ENCODE results near the gene SSTR4. TPM values are rescaled to one million over a fixed set of nuclear protein-coding genes. Genes with fewer than 3 reads are reported as not detected.

The SSTR4 gene
- total RNA-seq, 6 donors from 2014 or later, result 0.30 TPM; not detected in 5

- no peaks in the 10 kb centered on the region for H3K9me3 ChIP-seq
- H3K4me3 ChIP-seq, result no peak overlapping the region
- no peak for ATAC-seq (ENCODE audit: low FRiP score in 2 of 2)
- H3K36me3 ChIP-seq, result no peaks in the 10 kb centered on the region
- no peak overlapping the region for H3K27ac ChIP-seq
- no peak for DNase-seq
- no peak for TF ChIP-seq POLR2AphosphoS5 (IDR thresholded peaks at IDR 0.05)
- H3K4me1 ChIP-seq, result peaks cover 0 to 14% (median 2%) of the 10 kb centered on the region in 4 donors
- WGBS, 2 donors, result 74 to 76% methylated on average over 1 of the region's 1 CpG
- no peaks in the 10 kb centered on the region for H3K27me3 ChIP-seq
Measured at GRCh38 chr20:23021541-23021940, 13.6 kb upstream of the SSTR4 start.

DNA sequence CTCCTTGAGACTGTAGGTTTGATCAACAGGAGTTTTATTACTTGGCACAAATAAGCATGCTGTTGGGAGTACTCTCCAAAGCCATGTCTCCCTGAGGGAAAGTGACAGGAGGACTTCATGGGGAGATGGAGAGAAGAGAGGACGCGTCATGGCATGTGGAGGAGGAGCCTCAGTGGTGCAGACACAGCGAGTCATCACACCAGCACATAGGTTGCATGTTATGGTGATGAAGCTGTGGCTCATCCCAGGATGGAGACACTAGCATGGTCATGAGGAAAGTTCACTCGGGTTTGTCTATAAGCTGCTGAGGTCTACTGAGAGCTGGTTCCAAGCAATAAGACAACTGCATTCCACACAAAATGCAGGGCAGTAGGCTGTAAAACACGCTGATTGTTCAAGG lies 13.2 kb upstream of the SSTR4 start:
- H3K27ac ChIP-seq, result no peak overlapping the region

DNA sequence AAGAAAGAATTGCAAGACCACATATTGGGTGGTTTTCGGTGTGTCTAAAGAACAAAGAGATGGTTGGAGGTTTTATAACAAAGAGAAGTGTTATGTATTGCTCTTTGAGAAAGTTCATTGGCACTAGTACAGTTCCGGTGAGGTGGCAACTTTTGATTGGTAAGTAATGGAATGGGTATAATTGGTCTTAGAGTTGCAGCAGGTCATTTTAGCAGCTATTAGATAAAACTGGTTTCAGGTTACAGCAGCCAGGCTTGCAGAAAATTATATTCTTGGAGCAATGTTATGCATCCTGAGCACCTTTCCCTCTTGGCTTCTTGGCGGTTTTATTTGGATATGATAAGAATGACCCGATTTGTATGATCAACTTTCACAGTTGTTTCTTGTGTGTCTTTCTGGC lies 12.3 kb upstream of the SSTR4 start:
- WGBS, 2 donors, result 66 to 68% methylated on average over 4 of the region's 4 CpGs

More for the DNA sequence above, 13.2 kb upstream of the SSTR4 start:
- Histone ChIP-seq H3K4me3 (no peak overlapping the region), H3K4me1 (peaks cover 0 to 14% (median 2%) of the 10 kb centered on the region in 4 donors), H3K9me3 (no peaks in the 10 kb centered on the region), H3K27me3 (no peaks in the 10 kb centered on the region), H3K36me3 (no peaks in the 10 kb centered on the region)
- DNase-seq (no peak), ATAC-seq (ENCODE audit: low FRiP score in 2 of 2) (no peak)
- 86 to 94% methylated on average over 5 of the region's 5 CpGs for WGBS, 2 donors
- TF ChIP-seq POLR2A (IDR thresholded peaks at IDR 0.05), result no peak
- no peak for TF ChIP-seq POLR2AphosphoS5 (IDR thresholded peaks at IDR 0.05)
- TF ChIP-seq, protein P1, sequence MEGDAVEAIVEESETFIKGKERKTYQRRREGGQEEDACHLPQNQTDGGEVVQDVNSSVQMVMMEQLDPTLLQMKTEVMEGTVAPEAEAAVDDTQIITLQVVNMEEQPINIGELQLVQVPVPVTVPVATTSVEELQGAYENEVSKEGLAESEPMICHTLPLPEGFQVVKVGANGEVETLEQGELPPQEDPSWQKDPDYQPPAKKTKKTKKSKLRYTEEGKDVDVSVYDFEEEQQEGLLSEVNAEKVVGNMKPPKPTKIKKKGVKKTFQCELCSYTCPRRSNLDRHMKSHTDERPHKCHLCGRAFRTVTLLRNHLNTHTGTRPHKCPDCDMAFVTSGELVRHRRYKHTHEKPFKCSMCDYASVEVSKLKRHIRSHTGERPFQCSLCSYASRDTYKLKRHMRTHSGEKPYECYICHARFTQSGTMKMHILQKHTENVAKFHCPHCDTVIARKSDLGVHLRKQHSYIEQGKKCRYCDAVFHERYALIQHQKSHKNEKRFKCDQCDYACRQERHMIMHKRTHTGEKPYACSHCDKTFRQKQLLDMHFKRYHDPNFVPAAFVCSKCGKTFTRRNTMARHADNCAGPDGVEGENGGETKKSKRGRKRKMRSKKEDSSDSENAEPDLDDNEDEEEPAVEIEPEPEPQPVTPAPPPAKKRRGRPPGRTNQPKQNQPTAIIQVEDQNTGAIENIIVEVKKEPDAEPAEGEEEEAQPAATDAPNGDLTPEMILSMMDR (IDR thresholded peaks at IDR 0.05), result no peak
- TF ChIP-seq EP300 (IDR thresholded peaks at IDR 0.05), result no peak

GRCh38 chr20:23023621-23024177 lies 11.4 kb upstream of the SSTR4 start:
- H3K27me3 ChIP-seq, result no peaks in the 10 kb centered on the region
- peaks cover 0 to 14% (median 4%) of the 10 kb centered on the region in 4 donors for H3K4me1 ChIP-seq
- no peak overlapping the region for H3K4me3 ChIP-seq
- H3K27ac ChIP-seq, result no peak overlapping the region
- WGBS, 2 donors, result 81 to 86% methylated on average over 7 to 10 of the region's 10 CpGs
- DNase-seq (no peak), ATAC-seq (ENCODE audit: low FRiP score in 2 of 2) (no peak)
- TF ChIP-seq POLR2AphosphoS5 (IDR thresholded peaks at IDR 0.05), result no peak
- no peak for TF ChIP-seq EP300 (IDR thresholded peaks at IDR 0.05)
- no peak for TF ChIP-seq POLR2A (IDR thresholded peaks at IDR 0.05)
- TF ChIP-seq, protein P1 (IDR thresholded peaks at IDR 0.05), result no peak
- no peaks in the 10 kb centered on the region for H3K36me3 ChIP-seq
- no peaks in the 10 kb centered on the region for H3K9me3 ChIP-seq

More for the DNA sequence above, 12.3 kb upstream of the SSTR4 start:
- no peaks in the 10 kb centered on the region for H3K27me3 ChIP-seq
- H3K4me3 ChIP-seq, result no peak overlapping the region
- no peaks in the 10 kb centered on the region for H3K36me3 ChIP-seq
- DNase-seq, result no peak
- TF ChIP-seq POLR2AphosphoS5 (IDR thresholded peaks at IDR 0.05) (no peak), EP300 (IDR thresholded peaks at IDR 0.05) (no peak), POLR2A (IDR thresholded peaks at IDR 0.05) (no peak)
- TF ChIP-seq, protein P1 (IDR thresholded peaks at IDR 0.05), result no peak
- H3K27ac ChIP-seq, result no peak overlapping the region
- peaks cover 0 to 14% (median 2%) of the 10 kb centered on the region in 4 donors for H3K4me1 ChIP-seq
- ATAC-seq (ENCODE audit: low FRiP score in 2 of 2), result no peak
- no peaks in the 10 kb centered on the region for H3K9me3 ChIP-seq

GRCh38 chr20:23024701-23025100 lies 10.4 kb upstream of the SSTR4 start:
- peaks cover 0 to 7% (median 4%) of the 10 kb centered on the region in 4 donors for H3K4me1 ChIP-seq

More at GRCh38 chr20:23024701-23025100, 10.4 kb upstream of the SSTR4 start:
- no peak overlapping the region for H3K27ac ChIP-seq
- no peaks in the 10 kb centered on the region for H3K9me3 ChIP-seq
- ATAC-seq (ENCODE audit: low FRiP score in 2 of 2) (no peak), DNase-seq (no peak)
- no peaks in the 10 kb centered on the region for H3K27me3 ChIP-seq
- TF ChIP-seq, protein P1 (IDR thresholded peaks at IDR 0.05), result no peak
- no peak for TF ChIP-seq EP300 (IDR thresholded peaks at IDR 0.05)
- no peak overlapping the region for H3K4me3 ChIP-seq
- H3K36me3 ChIP-seq, result no peaks in the 10 kb centered on the region
- 82 to 83% methylated on average over 3 of the region's 3 CpGs for WGBS, 2 donors

Data from upper lobe of left lung (tissue), 6 donors.